Left renal pelvis (tissue), 4 donors: ENCODE results near the gene RASSF10. TPM values are rescaled to one million over a fixed set of nuclear protein-coding genes. Genes with fewer than 3 reads are reported as not detected.

Source experiments
- DNase-seq, 4 donors: peaks; one replicate each; pipeline ENCODE4 v3.0.0-alpha.2; 2013; ENCODE audit warnings: low read depth in 4 of 4, low spot score in 3 of 4
- polyA plus RNA-seq, 4 donors: library from polyadenylated mRNA; unstranded; fragments of 120-200 nt; gene quantifications; one replicate each; pipeline ENCODE4 v1.2.1, GENCODE V29; 2013; ENCODE audit not compliant: insufficient read length in 4 of 4

The RASSF10 gene
- polyA plus RNA-seq = 10 to 100 TPM in 3 of 4 donors, 1 to 10 TPM in 1; 5.9 to 27.2 (median 24.6) TPM

GRCh38 chr11:13008625-13009475 lies at the start of gene RASSF10:
Gene RASSF10, plus strand, starts transcription at chr11:13009316. Its CDS starts 261 bp downstream, at chr11:13009577.
- DNase-seq = peak in 3 of 4 donors; percentile 72 to 86 (median 76)

DNA sequence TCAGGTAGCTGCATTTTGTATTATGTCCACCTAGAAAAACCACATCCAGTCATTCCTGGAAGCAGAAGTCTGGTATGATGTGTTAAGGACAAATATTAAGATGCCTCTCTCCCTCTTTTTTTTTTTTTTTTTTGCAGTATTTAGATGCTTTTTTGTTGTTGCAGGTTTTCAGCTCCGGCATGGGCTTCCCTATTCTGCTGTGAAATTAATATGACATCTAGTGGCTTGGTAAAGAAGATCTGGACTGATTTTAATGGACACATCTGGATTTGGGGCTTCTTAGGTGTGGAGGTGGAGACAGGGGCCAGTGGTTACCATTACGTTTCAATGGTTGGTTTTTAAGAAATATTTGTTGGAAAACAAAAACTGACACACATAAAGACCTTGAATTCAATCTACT lies 47.5 kb upstream of the RASSF10 start:
- no peak for DNase-seq

- no peak for DNase-seq
Measured at GRCh38 chr11:12962306-12962705, 46.8 kb upstream of the RASSF10 start.

- DNase-seq = no peak
Measured at GRCh38 chr11:12963051-12963450, 46.1 kb upstream of the RASSF10 start.

DNA sequence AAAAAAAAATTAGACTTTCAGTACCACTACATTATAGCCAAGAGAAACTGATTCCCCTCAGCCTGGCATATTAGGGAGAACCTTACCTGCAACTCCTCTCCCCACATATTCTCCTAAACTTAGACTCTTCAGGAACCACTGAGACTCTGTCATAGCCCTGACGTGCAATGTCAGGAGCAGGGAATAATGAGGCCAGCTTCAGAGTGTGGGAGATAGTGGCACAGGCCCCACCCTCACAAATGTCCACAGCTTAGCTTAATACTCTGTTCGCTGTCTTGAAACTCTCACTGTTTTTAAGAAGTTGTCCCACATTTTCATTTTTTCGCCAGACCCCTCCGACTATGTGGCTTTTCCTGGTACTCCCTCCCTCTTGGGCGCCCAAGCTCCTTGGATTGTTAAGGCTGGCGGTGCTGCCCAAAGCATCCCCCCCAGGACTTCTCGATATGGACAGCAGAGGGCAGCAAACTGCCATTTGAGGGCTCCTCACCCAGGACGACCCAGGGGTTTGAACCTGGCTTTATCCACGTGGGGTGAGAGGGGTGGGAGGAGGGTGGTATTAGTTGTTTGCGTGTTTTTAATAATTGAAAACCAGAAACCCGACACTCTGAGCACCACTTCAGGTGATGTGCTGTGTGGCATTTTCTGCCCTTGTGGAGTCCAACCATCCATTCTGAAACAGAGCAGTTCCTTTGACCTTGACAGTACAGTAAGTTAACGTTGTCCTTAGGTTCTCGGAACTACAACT lies 45.2 kb upstream of the RASSF10 start:
- DNase-seq = no peak

GRCh38 chr11:12964650-12965049 lies 44.5 kb upstream of the RASSF10 start:
- DNase-seq = no peak

DNA sequence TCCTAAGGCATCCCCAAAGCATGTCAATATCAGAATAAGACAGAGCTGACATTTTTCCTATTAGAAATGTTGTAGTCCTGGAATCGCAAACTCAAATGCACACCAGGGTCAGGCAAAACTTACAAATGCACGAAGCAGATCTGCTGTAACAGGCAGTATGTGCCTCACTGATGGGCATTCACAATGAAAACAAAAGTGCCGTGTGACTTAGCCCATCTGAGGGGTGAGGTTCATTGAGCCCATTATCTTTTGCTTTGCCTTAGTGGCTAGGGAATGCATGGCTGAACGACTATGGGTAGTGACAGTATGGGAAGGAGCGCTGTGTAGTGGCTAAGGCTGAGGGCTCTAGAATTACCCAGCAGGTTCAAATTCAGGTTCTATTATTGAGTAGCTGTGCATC lies 43.1 kb upstream of the RASSF10 start:
- no peak for DNase-seq

- no peak for DNase-seq
Measured at GRCh38 chr11:12968101-12968500, 41.0 kb upstream of the RASSF10 start.

DNA sequence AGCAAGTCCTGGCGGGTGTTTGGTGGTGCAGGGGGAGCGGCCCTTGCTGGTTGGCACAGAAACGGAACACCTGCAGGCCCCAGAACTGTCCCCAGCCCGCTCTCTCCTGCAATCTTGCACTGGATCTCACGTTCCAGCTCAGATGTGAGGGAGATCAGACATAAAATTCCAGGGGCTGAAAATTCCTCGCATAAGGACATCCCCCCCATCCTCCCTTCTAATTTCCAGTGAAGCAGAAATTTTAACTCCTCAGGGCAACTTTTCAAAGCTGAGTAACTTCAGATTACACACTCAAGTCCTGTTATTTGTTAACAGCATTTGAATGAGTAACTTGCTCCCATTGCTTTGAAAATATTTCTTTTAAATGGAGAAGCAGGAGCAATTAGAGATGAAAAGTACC lies 40.3 kb upstream of the RASSF10 start:
- DNase-seq = peak in 1 of 4 donors; percentile 68

DNA sequence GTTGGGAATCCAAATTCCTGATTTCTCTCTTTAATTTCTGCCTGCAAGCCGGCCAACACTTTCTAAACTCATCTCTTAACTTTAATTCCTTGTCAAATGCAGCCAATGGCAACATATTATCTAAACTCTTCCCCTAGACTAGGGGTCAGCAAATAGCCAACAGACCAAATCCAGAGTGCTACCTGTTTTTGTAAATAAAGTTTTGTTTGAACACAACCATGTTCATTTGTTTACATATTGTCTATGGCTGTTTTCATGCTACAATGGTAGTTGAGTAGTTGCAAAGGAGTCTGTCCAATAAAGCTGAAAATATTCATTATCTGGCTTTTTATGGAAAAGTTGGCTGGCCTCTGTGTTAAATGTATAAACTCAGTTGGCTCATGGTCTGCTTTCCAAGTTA lies 37.2 kb upstream of the RASSF10 start:
- no peak for DNase-seq

DNA sequence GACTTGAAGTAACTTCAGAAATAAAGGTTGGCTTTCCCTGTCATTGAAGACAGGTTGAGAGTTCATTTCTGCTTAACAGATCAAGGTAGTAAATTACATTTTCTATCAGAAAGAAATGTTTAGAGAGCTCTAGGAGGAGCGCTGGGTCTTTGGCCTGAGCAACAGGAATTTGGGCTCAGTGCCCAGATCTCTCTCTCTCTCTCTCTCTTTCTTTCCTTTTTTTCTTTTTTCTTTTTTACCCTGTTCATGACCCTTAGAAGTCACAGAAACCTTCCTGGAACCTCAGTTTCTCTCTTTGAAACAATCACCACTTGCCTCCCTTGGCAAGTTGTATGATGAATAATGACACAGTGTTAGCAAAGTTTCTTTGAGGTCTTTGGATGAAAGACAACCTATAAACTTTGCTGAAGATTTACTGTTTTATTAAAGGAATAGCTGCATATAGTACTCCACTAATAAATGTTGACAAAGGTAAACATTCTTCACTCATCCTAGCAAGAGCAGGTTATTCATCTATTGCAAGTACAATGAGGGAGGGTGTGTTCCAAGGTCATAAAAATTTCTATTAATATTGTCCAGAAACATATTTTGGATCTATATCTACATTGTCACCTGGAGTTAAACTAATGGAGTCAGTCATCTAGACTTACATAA lies 35.5 kb upstream of the RASSF10 start:
- DNase-seq = no peak

- no peak for DNase-seq
Measured at GRCh38 chr11:12975195-12975594, 33.9 kb upstream of the RASSF10 start.

- DNase-seq = peak in 1 of 4 donors; percentile 67
Measured at GRCh38 chr11:12979928-12980689, 29.0 kb upstream of the RASSF10 start.

- no peak for DNase-seq
Measured at GRCh38 chr11:12981676-12982522, 27.2 kb upstream of the RASSF10 start.

DNA sequence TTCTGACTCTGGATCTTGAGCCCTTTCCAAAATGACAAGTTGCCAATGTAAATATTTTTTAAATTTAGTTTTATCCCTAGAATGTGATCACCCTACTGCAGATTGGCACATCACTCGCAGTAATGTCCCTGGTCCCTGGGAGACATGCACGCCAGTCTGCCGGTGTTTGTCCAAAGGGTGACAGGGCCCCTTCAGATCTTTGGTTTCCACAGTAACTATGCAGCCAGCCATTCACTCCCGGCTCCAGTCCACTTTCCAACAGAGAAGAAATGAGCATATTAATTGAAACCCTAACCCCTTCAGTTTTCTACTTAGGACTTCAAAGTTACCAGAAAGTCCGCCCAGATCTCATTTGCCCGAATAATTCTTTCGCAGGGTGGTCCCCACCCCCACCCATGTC lies 25.8 kb upstream of the RASSF10 start:
- DNase-seq = no peak

GRCh38 chr11:12986194-12986898 lies 22.8 kb upstream of the RASSF10 start:
- DNase-seq = no peak

DNA sequence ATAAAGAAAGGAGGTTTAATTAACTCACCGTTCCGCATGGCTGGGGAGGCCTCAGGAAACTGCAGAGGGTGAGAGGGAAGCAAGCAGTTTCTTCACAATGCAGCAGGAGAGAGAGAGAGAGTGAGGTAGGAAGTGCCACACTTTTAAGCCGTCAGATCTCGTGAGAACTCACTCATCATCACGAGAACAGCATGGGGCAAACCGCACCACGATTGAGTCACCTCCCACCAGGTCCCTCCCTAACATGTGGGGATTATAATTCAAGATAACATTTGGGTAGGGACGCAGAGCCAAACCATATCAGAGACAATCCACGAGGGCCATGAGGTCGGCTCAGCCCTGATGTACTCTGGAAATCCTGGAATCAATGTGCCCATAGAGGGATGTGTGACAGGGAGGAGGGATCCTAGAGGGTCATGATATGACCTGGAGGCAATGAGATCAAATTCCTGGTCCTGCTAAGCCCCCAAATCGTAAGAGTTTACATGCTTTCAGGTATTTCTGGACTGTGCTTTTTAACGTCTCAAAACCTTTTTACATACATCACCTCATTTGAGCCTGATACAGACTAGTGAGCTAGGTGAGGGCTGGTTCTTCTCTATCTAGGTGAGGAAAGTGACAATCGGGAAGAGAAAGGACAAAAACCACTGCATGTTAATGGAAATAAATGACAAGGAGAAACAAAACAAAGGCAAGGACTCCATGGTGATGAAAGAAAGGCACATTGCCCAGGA lies 19.5 kb upstream of the RASSF10 start:
- DNase-seq = peak in 1 of 4 donors; percentile 52

GRCh38 chr11:12990162-12990480 lies 19.0 kb upstream of the RASSF10 start:
- DNase-seq = no peak
